ENCODE measurements around the gene SMC6.

GRCh38 chr2:17719562-17720371, 33.8 kb downstream of the SMC6 start:
- TF ChIP-seq POLR2A (IDR thresholded peaks at IDR 0.05): no peak
- TF ChIP-seq, protein P1, sequence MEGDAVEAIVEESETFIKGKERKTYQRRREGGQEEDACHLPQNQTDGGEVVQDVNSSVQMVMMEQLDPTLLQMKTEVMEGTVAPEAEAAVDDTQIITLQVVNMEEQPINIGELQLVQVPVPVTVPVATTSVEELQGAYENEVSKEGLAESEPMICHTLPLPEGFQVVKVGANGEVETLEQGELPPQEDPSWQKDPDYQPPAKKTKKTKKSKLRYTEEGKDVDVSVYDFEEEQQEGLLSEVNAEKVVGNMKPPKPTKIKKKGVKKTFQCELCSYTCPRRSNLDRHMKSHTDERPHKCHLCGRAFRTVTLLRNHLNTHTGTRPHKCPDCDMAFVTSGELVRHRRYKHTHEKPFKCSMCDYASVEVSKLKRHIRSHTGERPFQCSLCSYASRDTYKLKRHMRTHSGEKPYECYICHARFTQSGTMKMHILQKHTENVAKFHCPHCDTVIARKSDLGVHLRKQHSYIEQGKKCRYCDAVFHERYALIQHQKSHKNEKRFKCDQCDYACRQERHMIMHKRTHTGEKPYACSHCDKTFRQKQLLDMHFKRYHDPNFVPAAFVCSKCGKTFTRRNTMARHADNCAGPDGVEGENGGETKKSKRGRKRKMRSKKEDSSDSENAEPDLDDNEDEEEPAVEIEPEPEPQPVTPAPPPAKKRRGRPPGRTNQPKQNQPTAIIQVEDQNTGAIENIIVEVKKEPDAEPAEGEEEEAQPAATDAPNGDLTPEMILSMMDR (IDR thresholded peaks at IDR 0.05): peak; percentile 38 to 81 (median 64)

Measured in thyroid gland (tissue), 4 donors.